Immature natural killer cell (primary cell): ENCODE results near the gene RPA1. TPM values are rescaled to one million over a fixed set of nuclear protein-coding genes. Genes with fewer than 3 reads are reported as not detected.

Experiments
- DNase-seq, 3 donors: peaks; one replicate each; pipeline ENCODE4 v3.0.0; 2022; ENCODE audit warnings: mixed read lengths in 1 of 3
- H3K27ac Mint-ChIP-seq, 6 donors: one replicate each; pipeline ENCODE4 v1.8.0; 2020; ENCODE audit warnings: mixed read lengths in 6 of 6, mild to moderate bottlenecking in 5 of 6, inconsistent platforms in 4 of 6, moderate library complexity in 3 of 6
- H3K27me3 Mint-ChIP-seq, 3 donors: one replicate each; pipeline ENCODE4 v1.8.0; 2020 to 2021; ENCODE audit warnings: low read depth in 3 of 3, mild to moderate bottlenecking in 3 of 3, mixed read lengths in 3 of 3, moderate library complexity in 3 of 3, inconsistent platforms in 1 of 3
- H3K36me3 Mint-ChIP-seq, 3 donors: one replicate each; pipeline ENCODE4 v1.8.0; 2020; ENCODE audit warnings: mixed read lengths in 3 of 3, inconsistent platforms in 2 of 3, mild to moderate bottlenecking in 2 of 3
- H3K4me1 Mint-ChIP-seq, 2 donors: one replicate each; pipeline ENCODE4 v1.8.0; 2020; ENCODE audit warnings: inconsistent platforms in 2 of 2, mild to moderate bottlenecking in 2 of 2, mixed read lengths in 2 of 2, moderate library complexity in 1 of 2
- H3K4me3 Mint-ChIP-seq, 5 donors: one replicate each; pipeline ENCODE4 v1.8.0; 2020; ENCODE audit warnings: mild to moderate bottlenecking in 5 of 5, mixed read lengths in 5 of 5, inconsistent platforms in 3 of 5, moderate library complexity in 3 of 5
- H3K9me3 Mint-ChIP-seq, 6 donors: one replicate each; pipeline ENCODE4 v1.8.0; 2020; ENCODE audit warnings: mild to moderate bottlenecking in 6 of 6, mixed read lengths in 6 of 6, inconsistent platforms in 4 of 6, moderate library complexity in 3 of 6
- polyA plus RNA-seq, 3 donors: library from polyadenylated mRNA; unstranded; fragments of 300-500 nt; fragmentation: Illumina TruSeq; gene quantifications; one replicate each; pipeline ENCODE4 v1.2.3, GENCODE V29; 2021

RPA1 gene
- polyA plus RNA-seq, 3 donors from 2014 or later: 82.6 to 102 (median 89.4) TPM

GRCh38 chr17:1913702-1914101 is 83.9 kb downstream of the RPA1 start:
- no peak for DNase-seq
- Mint-ChIP-seq H3K4me1 (peaks cover 2 to 5% of the 10 kb centered on the region in 2 donors), H3K27ac (no peak overlapping the region), H3K9me3 (no peaks in the 10 kb centered on the region), H3K27me3 (peaks cover 8 to 29% (median 8%) of the 10 kb centered on the region in 3 donors), H3K36me3 (peaks cover 0 to 3% (median 0%) of the 10 kb centered on the region in 3 donors), H3K4me3 (no peak overlapping the region)

- H3K36me3 Mint-ChIP-seq: peaks cover 0 to 3% (median 0%) of the 10 kb centered on the region in 3 donors
- no peak for DNase-seq
- no peak overlapping the region for H3K27ac Mint-ChIP-seq
- H3K27me3 Mint-ChIP-seq: peaks cover 3 to 21% (median 7%) of the 10 kb centered on the region in 3 donors
- H3K4me1 Mint-ChIP-seq: no peaks in the 10 kb centered on the region
- no peak overlapping the region for H3K4me3 Mint-ChIP-seq
- no peaks in the 10 kb centered on the region for H3K9me3 Mint-ChIP-seq
Measured at GRCh38 chr17:1914661-1915083, 84.9 kb downstream of the RPA1 start.

GRCh38 chr17:1915889-1916288 is 86.1 kb downstream of the RPA1 start:
- Mint-ChIP-seq H3K27ac (no peak overlapping the region), H3K9me3 (no peaks in the 10 kb centered on the region), H3K4me1 (no peaks in the 10 kb centered on the region), H3K27me3 (peaks cover 3 to 16% (median 7%) of the 10 kb centered on the region in 3 donors), H3K36me3 (peaks cover 0 to 3% (median 0%) of the 10 kb centered on the region in 3 donors), H3K4me3 (no peak overlapping the region)
- DNase-seq: no peak

- Mint-ChIP-seq H3K36me3 (peaks cover 0 to 3% (median 0%) of the 10 kb centered on the region in 3 donors), H3K27ac (no peak overlapping the region), H3K9me3 (no peaks in the 10 kb centered on the region), H3K4me1 (no peaks in the 10 kb centered on the region), H3K27me3 (peaks cover 3 to 16% (median 7%) of the 10 kb centered on the region in 3 donors), H3K4me3 (no peak overlapping the region)
- no peak for DNase-seq
Measured at GRCh38 chr17:1916316-1916715, 86.5 kb downstream of the RPA1 start.

GRCh38 chr17:1916963-1917715 is 87.3 kb downstream of the RPA1 start:
- no peaks in the 10 kb centered on the region for H3K36me3 Mint-ChIP-seq
- H3K4me1 Mint-ChIP-seq: no peaks in the 10 kb centered on the region
- H3K9me3 Mint-ChIP-seq: no peaks in the 10 kb centered on the region
- H3K27ac Mint-ChIP-seq: no peak overlapping the region
- no peak for DNase-seq
- H3K27me3 Mint-ChIP-seq: peaks cover 3 to 11% (median 7%) of the 10 kb centered on the region in 3 donors
- H3K4me3 Mint-ChIP-seq: no peak overlapping the region

- no peak for DNase-seq
- Mint-ChIP-seq H3K27me3 (peaks cover 3 to 7% (median 6%) of the 10 kb centered on the region in 3 donors), H3K4me1 (no peaks in the 10 kb centered on the region), H3K4me3 (no peak overlapping the region), H3K27ac (no peak overlapping the region), H3K36me3 (no peaks in the 10 kb centered on the region), H3K9me3 (no peaks in the 10 kb centered on the region)
Measured at GRCh38 chr17:1918346-1919162, 88.7 kb downstream of the RPA1 start.

GRCh38 chr17:1919201-1919600 is 89.4 kb downstream of the RPA1 start:
- Mint-ChIP-seq H3K4me1 (no peaks in the 10 kb centered on the region), H3K4me3 (no peak overlapping the region), H3K36me3 (no peaks in the 10 kb centered on the region), H3K27ac (no peak overlapping the region), H3K27me3 (peaks cover 3 to 6% (median 4%) of the 10 kb centered on the region in 3 donors), H3K9me3 (no peaks in the 10 kb centered on the region)
- DNase-seq: no peak

GRCh38 chr17:1920948-1921351 is 91.1 kb downstream of the RPA1 start:
- H3K27ac Mint-ChIP-seq: no peak overlapping the region
- DNase-seq: no peak
- H3K27me3 Mint-ChIP-seq: peaks cover under 1 to 4% (median 2%) of the 10 kb centered on the region in 3 donors
- no peaks in the 10 kb centered on the region for H3K9me3 Mint-ChIP-seq
- H3K4me3 Mint-ChIP-seq: no peak overlapping the region
- no peaks in the 10 kb centered on the region for H3K36me3 Mint-ChIP-seq
- H3K4me1 Mint-ChIP-seq: no peaks in the 10 kb centered on the region

- H3K4me1 Mint-ChIP-seq: no peaks in the 10 kb centered on the region
Measured at GRCh38 chr17:1928976-1929375, 99.2 kb downstream of the RPA1 start.

GRCh38 chr17:1930337-1930645 is 100.5 kb downstream of the RPA1 start:
- no peak for DNase-seq
- peaks cover 2 to 4% (median 2%) of the 10 kb centered on the region in 3 donors for H3K27me3 Mint-ChIP-seq
- H3K36me3 Mint-ChIP-seq: no peaks in the 10 kb centered on the region
- H3K9me3 Mint-ChIP-seq: no peaks in the 10 kb centered on the region
- H3K27ac Mint-ChIP-seq: no peak overlapping the region
- H3K4me1 Mint-ChIP-seq: no peaks in the 10 kb centered on the region
- no peak overlapping the region for H3K4me3 Mint-ChIP-seq

More at GRCh38 chr17:1928976-1929375, 99.2 kb downstream of the RPA1 start:
- no peak overlapping the region for H3K27ac Mint-ChIP-seq
- peaks cover 0 to 4% (median 2%) of the 10 kb centered on the region in 3 donors for H3K27me3 Mint-ChIP-seq
- H3K36me3 Mint-ChIP-seq: no peaks in the 10 kb centered on the region
- DNase-seq: no peak
- no peak overlapping the region for H3K4me3 Mint-ChIP-seq
- no peaks in the 10 kb centered on the region for H3K9me3 Mint-ChIP-seq

- Mint-ChIP-seq H3K36me3 (no peaks in the 10 kb centered on the region), H3K4me3 (no peak overlapping the region), H3K9me3 (no peaks in the 10 kb centered on the region), H3K27ac (no peak overlapping the region), H3K27me3 (peaks cover 4 to 5% (median 4%) of the 10 kb centered on the region in 3 donors), H3K4me1 (no peaks in the 10 kb centered on the region)
- DNase-seq: no peak
Measured at GRCh38 chr17:1931844-1932579, 102.2 kb downstream of the RPA1 start.

GRCh38 chr17:1933875-1934715 is 104.3 kb downstream of the RPA1 start:
- no peaks in the 10 kb centered on the region for H3K36me3 Mint-ChIP-seq
- DNase-seq: no peak
- peaks cover 3 to 5% (median 4%) of the 10 kb centered on the region in 3 donors for H3K27me3 Mint-ChIP-seq
- H3K9me3 Mint-ChIP-seq: no peaks in the 10 kb centered on the region
- no peak overlapping the region for H3K4me3 Mint-ChIP-seq
- H3K4me1 Mint-ChIP-seq: no peaks in the 10 kb centered on the region
- no peak overlapping the region for H3K27ac Mint-ChIP-seq

- H3K36me3 Mint-ChIP-seq: no peaks in the 10 kb centered on the region
- H3K9me3 Mint-ChIP-seq: no peaks in the 10 kb centered on the region
- DNase-seq: no peak
- H3K27ac Mint-ChIP-seq: no peak overlapping the region
- peaks cover 3 to 4% (median 3%) of the 10 kb centered on the region in 3 donors for H3K27me3 Mint-ChIP-seq
- H3K4me3 Mint-ChIP-seq: no peak overlapping the region
- H3K4me1 Mint-ChIP-seq: no peaks in the 10 kb centered on the region
Measured at GRCh38 chr17:1934901-1935300, 105.1 kb downstream of the RPA1 start.
